GM12865 (cell line): Measurements from ENCODE around the gene CYP4F8.
"Not testable (repeated sequence)": the region's sequence is repeated elsewhere in the genome, so short reads cannot be mapped to it uniquely, and the experiment has no call there.

Source experiments
- DNase-seq: peaks from one replicate; pipeline ENCODE4 v3.0.0; 2010; ENCODE audit warnings: low read depth
- H3K4me3 ChIP-seq: 2 replicates; pipeline ENCODE4 v1.5.1; 2011; ENCODE audit warnings: mild to moderate bottlenecking, low read depth, low read length, control low read depth
- TF ChIP-seq, protein P1 (sequence below): IDR thresholded peaks from 2 replicates; pipeline ENCODE4 v1.5.1; 2011; ENCODE audit warnings: low read length, control low read depth, low read depth, inconsistent platforms; ENCODE audit not compliant: insufficient read depth; ENCODE audit errors: missing control alignments

Gene CYP4F8

DNA sequence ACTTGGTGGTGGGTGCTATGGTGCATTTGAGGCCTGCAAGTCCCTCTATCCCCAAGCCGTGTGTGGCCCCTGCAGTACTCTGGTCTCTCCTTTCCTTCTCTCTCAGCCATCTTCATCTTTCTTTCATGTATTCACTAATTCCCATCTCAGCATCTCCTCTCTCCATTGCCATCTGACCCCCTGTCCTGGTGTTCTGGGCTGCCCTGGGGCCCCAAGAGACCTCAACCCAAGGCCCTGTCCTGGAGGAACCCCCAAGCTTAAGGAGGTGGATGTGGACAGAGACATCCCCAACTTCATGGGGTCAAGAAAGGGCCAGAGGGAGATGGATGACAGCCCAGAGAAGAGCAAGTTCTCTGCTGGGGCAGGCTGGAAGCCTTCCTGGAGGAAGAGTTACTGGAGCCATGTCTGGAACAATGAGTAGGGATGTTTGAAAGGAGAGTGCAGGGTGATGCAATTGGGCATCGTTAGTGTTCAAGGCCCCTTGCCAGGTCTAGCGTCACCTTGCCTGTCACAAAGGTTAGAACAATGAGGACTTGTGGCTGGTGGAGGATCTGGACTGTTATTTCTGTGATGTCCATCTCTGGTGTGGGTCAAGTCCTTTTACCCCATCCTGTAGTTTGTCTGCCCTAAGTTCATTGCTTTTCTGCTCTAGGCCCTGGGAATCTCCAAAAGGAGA, 29.2 kb downstream of the CYP4F8 start:
- no peak for DNase-seq
- TF ChIP-seq, protein P1, sequence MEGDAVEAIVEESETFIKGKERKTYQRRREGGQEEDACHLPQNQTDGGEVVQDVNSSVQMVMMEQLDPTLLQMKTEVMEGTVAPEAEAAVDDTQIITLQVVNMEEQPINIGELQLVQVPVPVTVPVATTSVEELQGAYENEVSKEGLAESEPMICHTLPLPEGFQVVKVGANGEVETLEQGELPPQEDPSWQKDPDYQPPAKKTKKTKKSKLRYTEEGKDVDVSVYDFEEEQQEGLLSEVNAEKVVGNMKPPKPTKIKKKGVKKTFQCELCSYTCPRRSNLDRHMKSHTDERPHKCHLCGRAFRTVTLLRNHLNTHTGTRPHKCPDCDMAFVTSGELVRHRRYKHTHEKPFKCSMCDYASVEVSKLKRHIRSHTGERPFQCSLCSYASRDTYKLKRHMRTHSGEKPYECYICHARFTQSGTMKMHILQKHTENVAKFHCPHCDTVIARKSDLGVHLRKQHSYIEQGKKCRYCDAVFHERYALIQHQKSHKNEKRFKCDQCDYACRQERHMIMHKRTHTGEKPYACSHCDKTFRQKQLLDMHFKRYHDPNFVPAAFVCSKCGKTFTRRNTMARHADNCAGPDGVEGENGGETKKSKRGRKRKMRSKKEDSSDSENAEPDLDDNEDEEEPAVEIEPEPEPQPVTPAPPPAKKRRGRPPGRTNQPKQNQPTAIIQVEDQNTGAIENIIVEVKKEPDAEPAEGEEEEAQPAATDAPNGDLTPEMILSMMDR: no peak

DNA sequence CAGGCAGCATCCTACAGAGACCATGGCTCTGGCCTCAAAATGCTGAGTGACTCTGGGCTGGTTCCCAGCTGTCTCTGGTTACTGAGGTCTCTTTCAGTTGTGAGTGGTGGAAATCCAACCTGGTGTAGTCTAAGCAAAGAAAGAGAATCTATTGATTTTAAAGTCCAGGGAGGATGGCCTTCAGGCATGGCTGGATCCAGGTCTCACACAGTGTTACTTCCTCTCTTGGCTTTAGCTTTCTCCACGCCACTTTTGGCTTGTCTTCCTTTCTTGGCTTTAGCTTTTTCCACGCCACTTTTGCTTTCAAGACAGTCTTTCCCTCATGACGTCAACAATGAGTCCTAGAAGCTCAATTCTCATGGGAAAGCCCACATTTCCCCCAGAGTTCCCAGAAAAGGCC, 29.8 kb downstream of the CYP4F8 start:
- no peak for DNase-seq
- H3K4me3 ChIP-seq: no peak overlapping the region
- TF ChIP-seq, protein P1: no peak

More for the DNA sequence above, 29.2 kb downstream of the CYP4F8 start:
- no peak overlapping the region for H3K4me3 ChIP-seq

DNA sequence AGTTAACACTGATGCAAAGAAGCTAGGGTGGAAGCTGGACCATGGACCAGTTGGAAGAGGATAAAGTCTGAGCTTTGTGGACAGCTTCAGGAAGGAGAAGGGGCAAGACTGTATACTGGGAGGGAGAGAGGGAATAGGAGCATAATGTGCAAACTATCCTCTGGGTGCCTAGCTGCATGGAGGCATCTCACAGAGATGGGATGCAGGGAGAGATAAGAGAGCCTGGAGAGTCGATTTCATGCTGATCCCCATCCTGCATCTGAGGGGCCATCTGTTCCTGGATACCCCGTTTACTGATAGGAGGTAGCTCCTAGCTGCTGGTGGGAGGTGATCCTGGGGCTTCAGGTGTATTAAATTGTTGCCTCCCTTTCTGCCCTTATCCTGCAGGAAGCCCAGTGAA, 34.5 kb downstream of the CYP4F8 start:
- H3K4me3 ChIP-seq: no peak overlapping the region
- DNase-seq: no peak
- TF ChIP-seq, protein P1: no peak

DNA sequence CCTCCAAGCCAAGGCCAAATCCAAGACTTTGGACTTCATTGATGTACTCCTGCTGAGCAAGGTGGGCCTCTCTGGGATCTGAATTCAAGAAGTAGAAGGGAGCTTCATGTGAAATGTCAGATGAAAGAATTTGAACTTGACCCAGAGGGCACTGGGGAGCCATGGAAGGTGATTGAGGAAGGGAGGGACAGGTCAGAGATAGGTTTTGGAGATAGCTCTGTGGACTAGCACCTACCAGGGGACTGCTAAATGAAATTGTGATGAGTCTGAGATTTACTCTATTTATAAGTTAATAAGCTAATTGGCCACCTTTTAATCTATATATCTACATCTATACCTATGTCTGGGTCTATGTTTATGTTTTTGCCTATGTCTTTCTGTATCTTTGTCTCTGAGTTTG, 35.1 kb downstream of the CYP4F8 start:
- DNase-seq, H3K4me3 ChIP-seq: not testable (repeated sequence)

DNA sequence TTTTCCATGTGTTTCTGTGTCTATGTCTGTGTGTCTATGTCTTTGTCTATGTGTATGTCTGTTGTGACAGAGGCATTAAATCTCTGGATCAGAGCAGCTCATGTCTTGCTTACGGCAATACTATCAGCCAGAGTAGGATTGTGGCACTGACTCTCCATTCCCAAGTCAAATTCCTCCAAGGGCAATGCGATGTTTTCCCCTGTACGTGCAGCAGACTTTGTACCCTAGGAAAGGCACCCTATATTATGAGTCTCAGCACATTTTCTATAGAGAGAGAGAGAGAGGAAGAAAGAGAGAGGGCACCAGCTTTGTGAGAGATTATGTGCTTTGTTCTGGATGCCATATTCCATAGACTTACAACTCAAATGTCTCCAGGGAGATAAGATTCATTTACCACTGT, 36.8 kb downstream of the CYP4F8 start:
- TF ChIP-seq, protein P1: no peak
- DNase-seq: no peak
- no peak overlapping the region for H3K4me3 ChIP-seq

DNA sequence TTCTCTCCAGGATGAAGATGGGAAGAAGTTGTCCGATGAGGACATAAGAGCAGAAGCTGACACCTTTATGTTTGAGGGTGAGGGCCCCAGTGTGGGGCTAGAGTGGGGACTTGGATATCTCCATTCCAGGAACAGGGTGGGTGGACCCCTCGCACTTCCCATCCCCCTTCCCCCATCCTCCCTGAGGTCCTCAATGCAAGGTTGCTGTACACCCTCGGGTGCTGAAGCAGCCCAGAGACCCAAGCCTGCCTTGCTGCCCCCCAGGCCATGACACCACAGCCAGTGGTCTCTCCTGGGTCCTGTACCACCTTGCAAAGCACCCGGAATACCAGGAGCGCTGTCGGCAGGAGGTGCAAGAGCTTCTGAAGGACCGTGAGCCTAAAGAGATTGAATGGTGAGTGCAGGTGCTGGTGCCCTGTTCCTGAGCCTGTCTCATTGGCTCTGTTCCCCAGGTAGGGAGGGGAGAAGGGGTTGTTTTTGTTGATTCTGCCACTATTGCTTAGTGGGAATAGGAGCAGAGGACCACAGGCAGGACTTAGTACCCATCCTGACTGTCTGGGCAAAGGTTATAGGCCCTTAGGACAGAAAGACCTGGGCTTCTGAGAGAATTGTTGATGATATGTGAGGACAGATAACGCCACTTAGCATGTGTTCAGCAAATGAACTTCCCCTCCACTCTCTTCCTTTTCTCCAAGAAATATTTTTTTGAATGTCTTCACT, 37.7 kb downstream of the CYP4F8 start:
- H3K4me3 ChIP-seq: no peak overlapping the region
- TF ChIP-seq, protein P1: no peak

DNA sequence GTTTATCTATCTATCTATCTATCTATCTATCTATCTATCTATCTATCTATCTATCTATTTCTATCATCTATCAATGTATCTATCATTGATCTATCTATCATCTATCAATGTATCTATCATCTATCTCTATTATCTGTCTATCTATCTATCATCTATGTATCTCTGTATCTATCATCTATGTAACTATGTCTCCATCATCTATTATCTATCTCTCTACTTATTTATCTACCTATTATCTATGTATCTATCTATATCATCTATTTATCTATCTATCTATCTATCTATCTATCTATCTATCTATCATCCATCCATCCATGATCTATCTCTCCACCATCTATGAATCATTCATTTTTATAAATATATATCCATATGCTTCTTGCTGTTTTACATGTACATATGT, 41.4 kb downstream of the CYP4F8 start:
- TF ChIP-seq, protein P1: no peak
- H3K4me3 ChIP-seq: no peak overlapping the region
- DNase-seq: no peak

More for the DNA sequence above, 37.7 kb downstream of the CYP4F8 start:
- no peak for DNase-seq
